Heart right ventricle (tissue), 16 donors: ENCODE results near the gene DNAAF3. TPM values are rescaled to one million over a fixed set of nuclear protein-coding genes. Genes with fewer than 3 reads are reported as not detected.

Experiments
- ATAC-seq, 8 donors: fragments of 200-7000 bp; cut with Tn5 transposase; one replicate each; pipeline ENCODE4 v1.9.1; 2020; ENCODE audit warnings: mild to moderate bottlenecking in 8 of 8, moderate library complexity in 8 of 8, moderate number of reproducible peaks in 1 of 8
- DNase-seq, 2 donors: peaks; one replicate each; pipeline ENCODE4 v3.0.0-alpha.2; 2020
- H3K27ac ChIP-seq, 10 donors: fragments of 200-600 bp; sonication (generic) in 2 of 10; one replicate each; pipeline versions ENCODE4 v1.5.0 to v1.8.0; 2020 to 2022; ENCODE audit warnings: mild to moderate bottlenecking in 3 of 10
- H3K27me3 ChIP-seq, 7 donors: fragments of 200-600 bp; one replicate each; pipeline ENCODE4 v1.8.0; 2021 to 2022; ENCODE audit warnings: mild to moderate bottlenecking in 2 of 7
- H3K36me3 ChIP-seq, 9 donors: fragments of 200-600 bp; sonication (generic) in 1 of 9; one replicate each; pipeline versions ENCODE4 v1.5.0 to v1.8.0; 2020 to 2022; ENCODE audit warnings: mild to moderate bottlenecking in 2 of 9
- H3K4me1 ChIP-seq, 9 donors: fragments of 200-600 bp; sonication (generic) in 1 of 9; one replicate each; pipeline versions ENCODE4 v1.5.0 to v1.8.0; 2020 to 2022; ENCODE audit warnings: mild to moderate bottlenecking in 4 of 9
- H3K4me3 ChIP-seq, 10 donors: fragments of 200-600 bp; sonication (generic) in 2 of 10; one replicate each; pipeline versions ENCODE4 v1.5.0 to v1.8.0; 2020 to 2022; ENCODE audit warnings: mild to moderate bottlenecking in 7 of 10, moderate library complexity in 2 of 10
- H3K9me3 ChIP-seq, 11 donors: fragments of 200-600 bp in 10 of 11; sonication (generic) in 2 of 11; one replicate each; pipeline versions ENCODE4 v1.5.0 to v1.8.0; 2013 to 2022; ENCODE audit warnings: mild to moderate bottlenecking in 2 of 11, control low read depth in 1 of 11, moderate library complexity in 1 of 11
- CTCF ChIP-seq, 9 donors: fragments of 200-600 bp; sonication (generic) in 2 of 9; IDR thresholded peaks; one replicate each; pipeline versions ENCODE4 v1.5.0 to v1.8.0; 2021 to 2022; ENCODE audit warnings: antibody characterized with exemption in 9 of 9, mild to moderate bottlenecking in 5 of 9, moderate library complexity in 1 of 9
- WGBS, 2 donors: extraction: QIAGEN DNeasy Blood & Tissue Kit; methylation state at CpG; one replicate each; pipeline ENCODE4 v1.1.7; 2013; ENCODE audit warnings: inconsistent platforms in 1 of 2; 5-methylcytosine and 5-hydroxymethylcytosine counted together
- intact Hi-C, 10 donors: fragments of 100-400 bp; cut with DNase I; formaldehyde crosslinking; loops; one replicate each; pipeline versions ENCODE4 v1.11.1 to v1.14.2; 2022
- polyA plus RNA-seq, 2 donors: library from polyadenylated mRNA; stranded (reverse); fragments of 200-250 nt; gene quantifications; one replicate each; pipeline ENCODE4 v1.2.3, GENCODE V29; 2013
- total RNA-seq, 10 donors: library from RNA; stranded (reverse); fragmentation: NEBNext Ultra II Directional in 3 of 10; extraction: Animal tissue kit (Norgen Biotek cat#: 25700) in 3 of 10; gene quantifications; one replicate each; pipeline versions ENCODE4 v1.2.1 to v1.2.4, GENCODE V29; 2021 to 2023
- donor health status: Arrhythmogenic right ventricular cardiomyopathy.
- donor health status: ischemic (EF 13 %, LVEDD 7.1; RV severe dilation, severe dysfunction).
- donor health status: healthy with polysubstance abuse.
- donor health status: DM: no; HTN: yes; CAD: no.
- donor health status: DM: no; HTN: no; CAD: no.
- donor health status: ischemic (EF 25% LVEDD 6.9; RV normal size, moderate dysfunction).
- donor health status: ischemic (EF 25% LVEDD 5.7; RV mildly dilated, moderate dysfunction).
- donor health status: healthy.
- donor health status: DM: yes; HTN: yes; CAD: no.
- donor health status: Ischemic cardiomyopathy.
- donor health status: ischemic (EF 35%, LVEDD 5.7; RV mildly dilated, moderate dysfunction).
- donor health status: nonischemic (EF 11% LVEDD 7.7; RV severe dilation, severe dysfunction).
- donor health status: DM: yes; HTN: yes; CAD: no.
- donor health status: PGD.
- donor health status: ischemic (EF 29% LVEDD 5.4; RV normal size, mild dysfunction).
- donor health status: nonischemic (EF 23%, LVEDD 6.1; RV moderate dilation, normal function).

Gene DNAAF3
- total and polyA plus RNA-seq, 12 donors, result 0.37 to 5.9 (median 2.4) TPM

- Histone ChIP-seq H3K36me3 (no peaks in the 10 kb centered on the region), H3K4me3 (no peak overlapping the region), H3K9me3 (no peaks in the 10 kb centered on the region), H3K27me3 (peaks cover 0 to 6% (median 0%) of the 10 kb centered on the region in 7 donors), H3K4me1 (no peaks in the 10 kb centered on the region), H3K27ac (no peak overlapping the region)
- WGBS, 2 donors, result 62 to 71% methylated on average over 5 of the region's 5 CpGs
- no peak for TF ChIP-seq CTCF (IDR thresholded peaks at IDR 0.05)
- DNase-seq (no peak), ATAC-seq (no peak)
- intact Hi-C loops, result no loop called here
Measured at GRCh38 chr19:55199620-55200204, 33.3 kb upstream of the DNAAF3 start.

GRCh38 chr19:55198651-55199050 lies 32.2 kb upstream of the DNAAF3 start:
- no peak for DNase-seq
- 57 to 63% methylated on average over 5 of the region's 5 CpGs for WGBS, 2 donors

DNA sequence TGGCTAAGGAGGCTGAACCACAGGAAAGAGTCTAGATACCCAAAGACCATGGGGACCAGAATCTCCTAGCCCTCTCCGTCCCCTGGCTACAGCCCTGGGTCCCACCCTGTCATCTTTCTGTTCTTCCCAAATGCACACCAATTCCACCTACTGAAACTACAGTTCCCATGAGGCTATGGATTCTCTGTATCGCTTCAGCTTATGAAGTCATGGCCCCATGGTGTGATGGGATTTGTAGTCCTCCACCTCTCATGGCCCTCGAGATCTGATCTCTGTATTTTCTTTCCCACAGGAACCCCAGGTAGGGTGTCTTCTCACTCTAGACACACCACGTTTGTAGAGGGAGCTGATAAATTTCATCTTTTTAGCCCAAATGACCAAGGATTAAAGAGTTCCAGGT lies 31.1 kb upstream of the DNAAF3 start:
- WGBS, 2 donors, result 62 to 73% methylated on average over 4 of the region's 4 CpGs
- H3K27me3 ChIP-seq, result no peaks in the 10 kb centered on the region
- ATAC-seq, result no peak

More at GRCh38 chr19:55198651-55199050, 32.2 kb upstream of the DNAAF3 start:
- TF ChIP-seq CTCF (IDR thresholded peaks at IDR 0.05), result no peak
- intact Hi-C loops, result no loop called here
- Histone ChIP-seq H3K27me3 (no peaks in the 10 kb centered on the region), H3K27ac (no peak overlapping the region), H3K9me3 (no peaks in the 10 kb centered on the region), H3K4me3 (no peak overlapping the region), H3K36me3 (no peaks in the 10 kb centered on the region), H3K4me1 (no peaks in the 10 kb centered on the region)
- no peak for ATAC-seq

DNA sequence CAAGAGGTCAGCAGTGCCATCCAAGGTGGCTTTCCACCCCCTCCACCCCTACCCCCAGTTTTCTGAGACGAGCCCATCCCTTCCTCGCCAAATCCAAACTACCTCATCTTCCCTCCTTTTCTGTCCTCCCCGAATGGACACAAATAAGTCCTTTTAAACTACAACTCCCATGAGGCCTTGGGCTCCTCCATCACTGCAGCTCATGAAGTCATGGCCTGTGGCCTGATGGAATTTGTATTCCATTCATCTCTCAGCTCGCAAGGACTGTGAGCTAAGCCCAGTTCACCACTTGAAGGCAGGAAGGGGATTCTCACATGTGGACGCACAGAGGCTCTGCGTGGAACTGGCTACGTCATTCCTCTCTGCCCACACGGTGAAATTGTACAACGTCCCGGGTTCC lies 30.4 kb upstream of the DNAAF3 start:
- Histone ChIP-seq H3K4me1 (no peaks in the 10 kb centered on the region), H3K27ac (no peak overlapping the region), H3K27me3 (no peaks in the 10 kb centered on the region), H3K36me3 (no peaks in the 10 kb centered on the region), H3K4me3 (no peak overlapping the region), H3K9me3 (no peaks in the 10 kb centered on the region)
- 88 to 91% methylated on average over 10 of the region's 10 CpGs for WGBS, 2 donors
- DNase-seq (no peak), ATAC-seq (no peak)
- no peak for TF ChIP-seq CTCF (IDR thresholded peaks at IDR 0.05)
- intact Hi-C loops, result no loop called here

More for the DNA sequence above, 31.1 kb upstream of the DNAAF3 start:
- intact Hi-C loops, result no loop called here
- no peak for TF ChIP-seq CTCF (IDR thresholded peaks at IDR 0.05)
- H3K27ac ChIP-seq, result no peak overlapping the region
- H3K4me3 ChIP-seq, result no peak overlapping the region
- no peaks in the 10 kb centered on the region for H3K9me3 ChIP-seq
- H3K4me1 ChIP-seq, result no peaks in the 10 kb centered on the region
- DNase-seq, result no peak
- H3K36me3 ChIP-seq, result no peaks in the 10 kb centered on the region
